ENCODE data around the gene SLC43A1.
A peak's percentile ranks its signal among the peaks of the same experiment; 100 is the strongest.
"Not testable (repeated sequence)": the region's sequence is repeated elsewhere in the genome, so short reads cannot be mapped to it uniquely, and the experiment has no call there.

SLC43A1 gene

DNA sequence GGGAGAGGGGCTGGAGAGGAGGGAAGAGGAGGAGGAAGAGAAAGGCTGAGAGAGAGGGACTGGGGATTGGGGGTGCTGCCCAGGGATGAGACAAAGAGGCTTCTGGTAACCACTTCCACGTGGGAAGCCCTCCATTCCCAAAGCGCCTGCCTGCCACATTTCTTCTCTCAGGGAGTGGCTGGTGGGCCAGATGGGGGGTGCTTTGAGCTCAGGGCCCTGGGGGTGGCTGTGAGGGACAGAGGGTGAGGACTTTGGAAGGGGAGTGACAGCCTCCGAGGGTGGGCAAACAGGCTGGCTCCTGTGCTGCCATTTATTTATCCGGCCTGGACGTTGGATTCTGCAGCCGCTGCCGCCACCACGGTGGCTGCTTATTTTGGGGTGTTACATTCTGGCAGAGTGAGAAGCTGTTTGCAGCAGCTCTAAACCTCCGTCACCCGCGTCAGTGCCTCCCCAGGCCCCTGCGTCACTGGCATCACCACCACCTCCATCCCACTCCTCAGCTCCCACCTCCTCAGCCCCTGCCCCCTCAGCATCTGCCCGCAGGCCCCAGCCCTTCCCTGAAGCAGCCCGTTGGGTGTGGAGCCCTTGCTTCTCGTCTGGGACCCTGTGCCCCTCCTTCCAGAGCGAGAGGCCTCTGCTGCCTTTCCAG is 53.5 kb downstream of the SLC43A1 start:
- Histone ChIP-seq H3K9me3 (no peaks in the 10 kb centered on the region), H3K4me1 (peaks cover 13% of the 10 kb centered on the region), H3K36me3 (replicated peaks) (no peaks in the 10 kb centered on the region; the same call in 1 of the 2 replicates), H3K27me3 (ENCODE audit: low read depth) (peaks cover 9% of the 10 kb centered on the region), H3K4me3 (peak overlapping the region; percentile 58)
- DNase-seq (ENCODE audit: low spot score in 2 of 2), result no peak
- in situ Hi-C loops (cut with MboI; ENCODE audit: low sequenced_read_pairs), result loop anchor here (25.0 kb wide), 1 partner anchor 1050 kb away; the partner anchor contains the start of gene OR5B21

DNA sequence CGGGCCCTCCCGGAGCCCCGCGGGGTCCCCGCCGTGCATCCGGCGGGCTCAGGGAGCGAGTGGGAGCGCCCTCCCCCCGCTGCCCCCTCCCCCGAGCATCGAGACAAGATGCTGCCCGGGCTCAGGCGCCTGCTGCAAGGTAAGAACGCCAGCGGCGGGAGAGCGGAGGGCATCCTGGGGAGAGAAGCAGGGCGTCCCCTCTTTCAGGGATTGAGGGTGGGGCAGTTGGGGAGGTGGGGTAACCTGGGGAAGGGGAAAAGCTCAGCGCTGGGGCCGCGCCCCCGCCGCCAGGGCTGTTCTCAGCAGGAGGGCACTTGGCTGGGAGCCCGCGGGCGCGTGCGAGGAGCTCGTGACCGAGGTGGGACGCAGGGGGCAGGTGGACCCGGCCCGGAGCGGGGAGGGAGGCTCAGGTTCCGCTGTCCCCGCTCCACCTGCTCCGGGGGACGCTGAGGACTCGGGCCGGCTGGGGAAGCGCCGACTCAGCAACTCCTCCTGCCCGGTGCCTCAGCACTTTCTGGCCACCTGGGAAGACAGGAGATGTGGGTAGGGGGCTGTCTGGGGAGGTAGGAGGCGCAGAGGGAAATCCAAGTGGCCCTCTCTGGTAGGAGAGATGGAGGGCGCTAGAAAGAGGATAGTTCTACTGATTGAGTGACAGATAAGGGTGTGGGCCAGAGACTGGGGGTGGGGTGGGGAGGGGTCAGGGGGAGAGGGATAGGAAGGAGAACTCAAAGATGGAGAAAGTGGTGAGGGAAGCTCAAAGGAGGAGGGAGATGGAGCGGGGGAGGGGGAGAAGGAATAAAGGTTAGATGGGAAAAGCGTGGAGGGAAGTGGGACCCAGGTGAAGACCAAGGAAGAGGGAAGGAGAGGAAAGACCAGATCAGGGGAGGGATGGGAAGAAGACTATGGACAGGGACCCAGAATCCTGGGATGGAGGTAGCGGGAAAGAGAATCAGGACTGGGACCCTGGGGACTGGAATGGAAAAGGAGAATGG is 54.4 kb downstream of the SLC43A1 start:
- Histone ChIP-seq H3K4me1 (peaks cover 13% of the 10 kb centered on the region), H3K9me3 (no peaks in the 10 kb centered on the region), H3K36me3 (replicated peaks) (no peaks in the 10 kb centered on the region; the same call in 1 of the 2 replicates), H3K27me3 (ENCODE audit: low read depth) (peaks cover 9% of the 10 kb centered on the region), H3K4me3 (peak overlapping the region; percentile 58)
- DNase-seq (ENCODE audit: low spot score in 2 of 2), result peak in 1 of 2 experiments; percentile 39
- in situ Hi-C loops (cut with MboI; ENCODE audit: low sequenced_read_pairs), result loop anchor here (25.0 kb wide), 1 partner anchor 1051 kb away; the partner anchor contains the start of gene OR5B21

DNA sequence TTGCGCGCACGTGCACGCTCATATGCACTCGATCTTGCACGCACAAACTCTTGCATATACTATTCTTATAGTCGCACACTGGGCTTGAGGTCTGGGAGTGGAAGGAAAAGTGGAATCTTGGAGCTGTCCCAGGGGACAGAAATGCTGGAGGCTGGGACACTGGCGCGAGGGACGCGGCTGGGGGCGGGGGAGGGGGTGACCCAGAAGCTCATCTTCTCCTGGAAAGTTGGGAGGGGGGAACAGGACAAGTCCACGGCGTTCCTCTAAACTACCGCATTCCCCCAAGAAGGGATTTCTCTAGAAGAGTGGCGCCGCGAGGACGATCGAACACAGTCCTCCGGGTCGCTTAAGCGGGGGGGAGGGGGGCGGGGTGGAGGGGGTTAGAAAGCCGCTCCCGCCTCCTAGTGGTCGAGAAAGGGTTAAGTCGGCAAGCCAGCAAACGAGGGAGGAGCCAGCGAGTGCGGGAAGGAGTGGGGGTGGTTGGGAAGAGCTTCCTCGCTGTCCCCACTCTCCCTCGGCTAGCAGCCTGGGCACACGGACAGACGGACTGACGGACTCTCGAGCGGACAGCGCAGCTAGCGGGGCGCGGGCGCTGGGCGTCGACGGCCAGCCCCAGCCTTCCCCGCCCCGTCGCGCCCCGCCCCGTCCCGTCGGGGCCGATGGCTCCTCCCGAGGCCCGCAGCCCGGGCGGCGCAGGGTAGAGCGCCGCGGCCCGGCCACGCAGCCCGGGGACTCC is 55.3 kb downstream of the SLC43A1 start, which contains the start of gene RTN4RL2:
Gene RTN4RL2 (plus strand): TSS at position 507 of the 736 bp plus-strand sequence. CDS start 338 bp downstream, outside the sequence.
- Histone ChIP-seq H3K9me3 (no peaks in the 10 kb centered on the region), H3K4me3 (peak within 1 kb of the TSS; percentile 58), H3K27me3 (ENCODE audit: low read depth) (peaks cover 9% of the 10 kb centered on the region), H3K36me3 (replicated peaks) (no peaks in the 10 kb centered on the region; the same call in 1 of the 2 replicates), H3K4me1 (peaks cover 13% of the 10 kb centered on the region)
- peak; percentile 73 to 90 for DNase-seq (ENCODE audit: low spot score in 2 of 2)
- in situ Hi-C loops (cut with MboI; ENCODE audit: low sequenced_read_pairs), result loop anchor here (25.0 kb wide), 1 partner anchor 1052 kb away; the partner anchor contains the start of gene OR5B21

DNA sequence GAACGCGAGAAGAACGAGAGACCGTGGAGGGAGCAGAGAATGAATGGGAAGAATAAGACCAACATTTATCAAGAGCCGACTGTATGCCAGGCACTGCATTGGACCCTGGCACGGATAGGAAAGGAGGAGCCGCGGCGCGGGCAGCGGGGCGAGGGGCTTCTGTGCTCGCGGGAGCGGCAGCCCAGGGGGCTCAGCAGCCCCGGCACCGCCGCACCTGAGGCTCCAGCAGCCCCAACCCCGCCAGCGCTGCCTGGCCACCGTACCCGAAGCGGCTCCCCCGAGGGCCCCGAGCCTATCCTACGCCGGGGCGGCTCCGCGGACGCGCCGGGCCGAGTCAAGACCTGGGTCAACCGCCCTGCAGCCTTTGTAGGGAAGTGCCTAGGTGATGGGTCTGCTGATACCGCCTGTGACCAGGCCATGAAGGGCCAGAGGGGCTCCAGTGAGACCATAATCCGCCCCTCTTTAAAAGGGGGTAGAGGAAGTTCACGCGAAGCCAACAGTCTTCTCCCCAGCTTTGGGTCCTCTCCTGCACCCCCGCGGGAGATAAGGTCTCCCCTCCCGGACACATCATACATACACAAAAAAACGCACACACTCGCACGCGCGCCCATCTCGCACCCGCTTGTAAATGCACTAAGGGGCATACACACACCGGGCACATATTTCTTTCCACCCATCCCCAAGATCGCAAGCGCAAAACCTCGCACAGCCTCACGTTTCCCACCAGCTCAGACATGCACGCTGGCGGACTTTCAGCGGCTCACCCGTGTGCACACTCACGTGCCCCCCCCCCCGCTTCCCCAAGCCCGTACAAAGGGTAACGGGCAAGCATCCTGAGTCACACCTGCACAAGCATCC is 56.1 kb downstream of the SLC43A1 start:
- Histone ChIP-seq H3K36me3 (replicated peaks) (no peaks in the 10 kb centered on the region), H3K4me1 (peaks cover 13% of the 10 kb centered on the region), H3K4me3 (peak overlapping the region; percentile 58), H3K27me3 (ENCODE audit: low read depth) (peaks cover 9% of the 10 kb centered on the region), H3K9me3 (no peaks in the 10 kb centered on the region)
- peak in 1 of 2 experiments; percentile 45 for DNase-seq (ENCODE audit: low spot score in 2 of 2)
- in situ Hi-C loops (cut with MboI; ENCODE audit: low sequenced_read_pairs), result loop anchor here (25.0 kb wide), 1 partner anchor 1053 kb away; the partner anchor contains the start of gene OR5B21

DNA sequence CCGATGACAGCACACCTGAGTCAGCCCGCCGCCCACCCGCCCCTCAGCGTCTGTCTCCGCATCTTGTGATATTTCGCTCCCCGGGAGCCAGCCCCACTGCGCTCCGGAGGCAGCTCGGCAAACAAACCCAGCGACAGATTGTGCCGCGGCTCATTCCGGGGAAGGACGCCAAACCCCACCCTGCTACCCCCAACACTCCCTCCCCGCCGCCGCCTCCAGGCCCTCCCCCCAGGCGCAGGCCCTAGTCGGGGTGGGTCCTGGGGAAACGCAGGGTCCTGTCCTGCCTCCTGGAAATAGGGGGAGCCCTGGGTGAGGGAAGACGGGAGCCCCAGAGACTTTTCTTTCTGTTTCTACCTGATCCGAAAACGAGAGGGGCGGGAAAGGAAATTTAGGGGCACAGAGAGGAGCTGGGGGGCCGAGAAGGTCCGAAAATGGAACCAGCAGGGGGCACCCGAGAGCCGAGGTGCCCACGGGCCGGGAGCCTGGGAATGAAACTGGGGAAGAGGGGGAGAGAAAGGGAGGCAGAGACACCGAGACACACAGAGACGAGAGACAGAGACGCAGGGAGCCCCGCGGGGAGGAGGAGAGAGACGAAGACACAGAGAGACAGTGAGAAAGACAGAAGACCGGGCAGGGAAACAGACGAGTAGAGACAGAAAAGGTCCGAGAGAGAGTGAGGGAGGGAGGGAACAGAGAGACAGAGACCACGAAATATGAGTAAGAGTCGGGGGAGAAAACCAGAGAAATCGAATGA is 56.9 kb downstream of the SLC43A1 start:
- Histone ChIP-seq H3K27me3 (ENCODE audit: low read depth) (peaks cover 9% of the 10 kb centered on the region), H3K4me3 (peak overlapping the region; percentile 58), H3K36me3 (replicated peaks) (no peaks in the 10 kb centered on the region), H3K4me1 (peaks cover 13% of the 10 kb centered on the region), H3K9me3 (no peaks in the 10 kb centered on the region)
- in situ Hi-C loops (cut with MboI; ENCODE audit: low sequenced_read_pairs), result loop anchor here (25.0 kb wide), 1 partner anchor 1054 kb away; the partner anchor contains the start of gene OR5B21
- peak; percentile 46 to 81 for DNase-seq (ENCODE audit: low spot score in 2 of 2)

DNA sequence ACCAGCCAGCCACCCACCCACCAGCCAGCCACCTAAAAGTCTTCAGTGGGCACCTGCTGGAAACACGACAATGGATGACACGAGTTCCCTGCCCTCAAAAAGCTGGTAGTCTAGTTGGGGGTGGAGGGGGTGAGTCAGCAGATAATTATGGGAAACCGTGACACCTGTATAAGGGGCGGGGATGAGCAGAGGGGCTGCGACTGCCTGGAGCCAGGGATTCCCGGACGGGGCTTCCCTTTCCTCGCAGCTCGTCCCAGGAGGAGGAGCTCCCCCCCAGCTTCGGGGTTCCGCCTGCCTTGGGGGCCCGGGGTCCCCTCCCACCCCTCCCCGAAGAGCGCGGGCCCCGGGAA is 57.5 kb downstream of the SLC43A1 start:
- no peaks in the 10 kb centered on the region for H3K9me3 ChIP-seq
- no peak for DNase-seq (ENCODE audit: low spot score in 2 of 2)
- H3K36me3 ChIP-seq (replicated peaks), result no peaks in the 10 kb centered on the region
- H3K4me3 ChIP-seq, result no peak overlapping the region; the same call in 1 of the 2 replicates
- in situ Hi-C loops (cut with MboI; ENCODE audit: low sequenced_read_pairs), result loop anchor here (25.0 kb wide), 1 partner anchor 1054 kb away; the partner anchor contains the start of gene OR5B21
- peaks cover 9% of the 10 kb centered on the region for H3K27me3 ChIP-seq (ENCODE audit: low read depth)
- H3K4me1 ChIP-seq, result peaks cover 13% of the 10 kb centered on the region

DNA sequence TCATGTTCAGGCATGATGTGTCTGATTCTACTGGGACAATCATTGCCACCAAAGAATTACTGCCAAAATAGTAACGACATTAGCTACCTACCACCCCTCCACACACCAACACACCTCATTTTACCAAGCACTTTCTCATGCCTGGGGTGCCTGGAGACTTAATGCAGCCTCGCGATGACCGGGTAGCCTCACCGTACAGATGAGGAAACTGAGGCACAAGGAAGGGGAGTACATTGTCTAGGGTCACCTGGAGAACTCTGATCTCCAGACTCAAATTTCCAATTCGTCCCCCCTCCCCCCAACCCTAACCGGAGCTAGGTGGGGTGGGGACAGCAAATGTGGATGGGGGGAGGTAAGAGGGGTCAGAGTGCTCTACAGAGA is 57.9 kb downstream of the SLC43A1 start:
- Histone ChIP-seq H3K36me3 (replicated peaks) (no peaks in the 10 kb centered on the region), H3K4me3 (no peak overlapping the region), H3K27me3 (ENCODE audit: low read depth) (peaks cover 11% of the 10 kb centered on the region), H3K9me3 (no peaks in the 10 kb centered on the region), H3K4me1 (peaks cover 13% of the 10 kb centered on the region)
- no peak for DNase-seq (ENCODE audit: low spot score in 2 of 2)
- in situ Hi-C loops (cut with MboI; ENCODE audit: low sequenced_read_pairs), result loop anchor here (25.0 kb wide), 1 partner anchor 1055 kb away; the partner anchor contains the start of gene OR5B21

DNA sequence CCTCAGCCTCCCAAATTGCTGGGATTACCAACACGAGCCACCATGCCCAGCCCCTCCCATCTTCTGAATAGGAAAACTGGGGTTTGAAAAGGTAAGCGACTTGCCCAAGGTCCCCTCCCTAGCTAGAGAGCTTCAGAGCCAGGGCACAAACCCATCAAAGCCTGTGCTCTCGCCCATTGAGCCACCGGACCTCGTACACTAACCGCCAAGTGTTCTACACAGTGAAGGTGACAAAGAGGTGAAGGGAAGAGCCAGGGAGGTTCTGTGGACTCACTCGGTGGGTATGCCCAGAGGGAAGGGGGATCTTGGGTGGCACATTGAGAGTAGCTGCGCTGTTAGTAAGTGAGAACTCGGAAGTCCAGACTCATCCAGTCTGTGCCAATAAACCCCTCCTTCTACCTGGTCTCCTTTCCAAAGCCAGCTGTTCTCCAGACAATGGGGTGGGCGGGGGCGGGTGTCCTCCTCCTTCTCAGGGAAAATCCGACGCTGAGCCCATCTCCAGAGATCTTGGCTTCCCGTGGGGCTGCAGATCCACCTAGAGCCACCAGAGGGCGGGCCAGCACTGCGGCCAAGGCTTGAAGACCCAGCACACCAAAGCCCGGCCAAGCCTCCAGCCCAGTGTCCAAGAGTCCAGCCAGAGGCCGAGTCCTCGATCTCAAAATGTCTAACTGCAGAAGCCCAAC is 58.4 kb downstream of the SLC43A1 start:
- Histone ChIP-seq H3K27me3 (ENCODE audit: low read depth) (peaks cover 12% of the 10 kb centered on the region), H3K4me1 (peaks cover 13% of the 10 kb centered on the region), H3K9me3 (no peaks in the 10 kb centered on the region), H3K36me3 (replicated peaks) (no peaks in the 10 kb centered on the region), H3K4me3 (no peak overlapping the region)
- in situ Hi-C loops (cut with MboI; ENCODE audit: low sequenced_read_pairs), result loop anchor here (25.0 kb wide), 1 partner anchor 1055 kb away; the partner anchor contains the start of gene OR5B21
- DNase-seq (ENCODE audit: low spot score in 2 of 2), result peak; percentile 55 to 90

DNA sequence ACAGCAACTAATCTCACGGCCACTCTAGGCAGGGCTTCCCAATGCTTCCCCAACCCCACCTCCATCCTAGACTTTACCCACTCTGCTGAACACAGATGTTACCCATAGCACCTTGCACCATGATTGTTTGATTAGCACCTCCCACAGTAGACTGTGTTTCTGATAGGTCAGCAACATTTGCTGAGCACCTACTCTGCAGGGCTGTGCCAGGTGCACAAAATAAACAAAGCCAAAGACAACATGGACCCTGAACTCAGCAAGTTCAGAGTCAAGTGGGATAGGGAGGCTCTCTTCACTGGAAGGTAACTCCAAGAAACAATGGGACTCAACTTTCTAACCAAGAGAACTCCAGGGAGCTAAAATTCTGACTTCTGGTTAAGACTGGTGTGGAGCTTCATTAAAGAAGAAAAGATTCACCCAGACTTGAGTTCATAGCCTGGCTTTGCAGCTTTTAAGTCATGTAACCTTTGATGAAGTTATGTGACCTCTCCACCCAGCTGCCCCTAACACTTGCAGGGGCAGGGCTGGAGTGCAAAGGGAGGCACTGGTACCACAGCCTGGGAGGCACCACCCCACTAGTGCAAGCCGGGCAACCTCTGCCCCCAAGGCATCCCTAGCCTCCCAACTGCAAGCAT is 61.8 kb downstream of the SLC43A1 start:
- no peak for DNase-seq (ENCODE audit: low spot score in 2 of 2)
- H3K36me3 ChIP-seq (replicated peaks), result no peaks in the 10 kb centered on the region
- in situ Hi-C loops (cut with MboI; ENCODE audit: low sequenced_read_pairs), result loop anchor here (25.0 kb wide), 1 partner anchor 1059 kb away; the partner anchor contains the start of gene OR5B21
- no peaks in the 10 kb centered on the region for H3K4me1 ChIP-seq
- no peak overlapping the region for H3K4me3 ChIP-seq
- H3K9me3 ChIP-seq, result no peaks in the 10 kb centered on the region
- H3K27me3 ChIP-seq (ENCODE audit: low read depth), result 0 out of 2 replicates have a peak, but pooled peaks cover 2% of the 10 kb centered on the region

DNA sequence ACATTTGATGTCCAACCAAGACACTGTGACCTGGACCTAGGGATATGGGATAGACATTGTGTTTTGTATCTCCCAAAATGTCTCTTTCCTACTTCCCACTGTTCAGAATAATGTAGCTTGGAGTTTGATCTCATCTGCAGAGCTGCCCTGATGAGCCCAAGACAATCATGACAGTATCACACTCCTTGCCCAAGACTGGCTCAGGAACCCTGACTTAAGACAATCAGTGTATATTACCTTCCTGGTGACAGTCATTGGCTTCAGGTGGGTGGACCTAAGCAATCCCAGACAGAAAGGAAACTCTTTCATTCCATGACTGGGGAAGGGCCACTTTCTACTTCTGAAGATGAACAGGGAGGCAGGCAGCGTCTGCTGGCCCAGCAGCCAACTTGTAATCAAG is 69.4 kb downstream of the SLC43A1 start:
- no peaks in the 10 kb centered on the region for H3K4me1 ChIP-seq
- no peaks in the 10 kb centered on the region for H3K9me3 ChIP-seq
- in situ Hi-C loops (cut with MboI; ENCODE audit: low sequenced_read_pairs), result no loop called here
- H3K4me3 ChIP-seq, result no peak overlapping the region
- no peaks in the 10 kb centered on the region for H3K27me3 ChIP-seq (ENCODE audit: low read depth)
- no peaks in the 10 kb centered on the region for H3K36me3 ChIP-seq (replicated peaks)
- no peak for DNase-seq (ENCODE audit: low spot score in 2 of 2)

DNA sequence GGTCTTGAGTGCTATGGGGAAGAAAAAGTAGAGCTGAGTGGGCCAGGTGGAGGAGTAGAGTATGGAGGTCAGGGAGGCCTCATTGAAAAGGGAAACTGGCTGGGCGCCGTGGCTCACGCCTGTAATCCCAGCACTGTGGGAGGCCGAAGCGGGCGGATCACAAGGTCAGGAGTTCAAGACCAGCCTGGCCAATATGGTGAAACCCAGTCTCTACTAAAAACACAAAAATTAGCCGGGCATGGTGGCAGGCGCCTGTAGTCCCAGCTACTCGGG is 70.4 kb downstream of the SLC43A1 start:
- H3K27me3 ChIP-seq (ENCODE audit: low read depth); DNase-seq (ENCODE audit: low spot score in 2 of 2); H3K4me1 ChIP-seq; H3K4me3 ChIP-seq; in situ Hi-C loops (cut with MboI; ENCODE audit: low sequenced_read_pairs); H3K36me3 ChIP-seq (replicated peaks); H3K9me3 ChIP-seq: not testable (repeated sequence)

Measured in HAP-1 (cell line).